Right lobe of liver (tissue), 6 donors: Measurements from ENCODE around the gene FNDC8. TPM values are rescaled to one million over a fixed set of nuclear protein-coding genes. Genes with fewer than 3 reads are reported as not detected.
A peak's percentile ranks its signal among the peaks of the same experiment; 100 is the strongest.

Experiments
- ATAC-seq, 4 donors: fragments of 200-7000 bp; cut with Tn5 transposase; one replicate each; pipeline ENCODE4 v1.9.1; 2020; ENCODE audit warnings: mild to moderate bottlenecking in 4 of 4, moderate library complexity in 4 of 4
- DNase-seq, 3 donors: peaks; one replicate each; pipeline ENCODE4 v3.0.0-alpha.2; 2020
- H3K27ac ChIP-seq, 3 donors: fragments of 200-600 bp; one replicate each; pipeline ENCODE4 v1.8.0; 2022
- H3K27me3 ChIP-seq, 2 donors: fragments of 200-600 bp; one replicate each; pipeline ENCODE4 v1.8.0; 2022
- H3K36me3 ChIP-seq, 4 donors: fragments of 200-600 bp; sonication (generic) in 1 of 4; one replicate each; pipeline versions ENCODE4 v1.5.1 to v1.8.0; 2017 to 2022; ENCODE audit warnings: control low read depth in 1 of 4
- H3K4me1 ChIP-seq, 4 donors: fragments of 200-600 bp; sonication (generic) in 1 of 4; one replicate each; pipeline versions ENCODE4 v1.5.1 to v1.8.0; 2017 to 2022; ENCODE audit warnings: control low read depth in 1 of 4
- H3K4me3 ChIP-seq, 3 donors: fragments of 200-600 bp; one replicate each; pipeline ENCODE4 v1.8.0; 2022
- H3K9me3 ChIP-seq, 4 donors: fragments of 200-600 bp; sonication (generic) in 1 of 4; one replicate each; pipeline versions ENCODE4 v1.5.1 to v1.8.0; 2017 to 2022; ENCODE audit warnings: control low read depth in 1 of 4
- CTCF ChIP-seq, 4 donors: fragments of 200-600 bp in 3 of 4; fragments of 450-650 bp in 1 of 4; IDR thresholded peaks; one replicate each; pipeline versions ENCODE4 v1.5.1 to v1.8.0; 2016 to 2022; ENCODE audit warnings: antibody characterized with exemption in 4 of 4, mild to moderate bottlenecking in 2 of 4
- POLR2A ChIP-seq: fragments of 450-650 bp; IDR thresholded peaks from one replicate; pipeline ENCODE4 v1.6.1; 2017; ENCODE audit warnings: antibody characterized with exemption, mild to moderate bottlenecking
- WGBS: methylation state at CpG from one replicate; pipeline ENCODE4 v1.1.6; 2018; ENCODE audit warnings: low coverage, low lambda C conversion rate; ENCODE audit not compliant: insufficient coverage; ENCODE audit errors: missing lambda C conversion rate; 5-methylcytosine and 5-hydroxymethylcytosine counted together
- intact Hi-C, 2 donors: fragments of 100-400 bp; cut with DNase I; formaldehyde crosslinking; loops; one replicate each; pipeline versions ENCODE4 v1.11.2 to v1.14.1; 2022
- long read RNA-seq: library from polyadenylated mRNA; unstranded; transcript quantifications from one replicate; pipeline ENCODE4 v2.0.0, GENCODE V29; 2019
- total RNA-seq, 6 experiments: library from RNA; depleted of rRNA in 2 of 6; stranded (reverse); fragments of >200 nt in 2 of 6; fragmentation: NEBNext Ultra II Directional in 3 of 6; extraction: Animal tissue kit (Norgen Biotek cat#: 25700) in 3 of 6; gene quantifications; one replicate each; pipeline versions ENCODE4 v1.1.0 to v1.2.4, GENCODE V29; 2016 to 2023
- donor health status: DM: no; HTN: yes; CAD: no.
- donor health status: DM: no; HTN: no; CAD: no.
- donor health status: DM: no; HTN: no; CAD: no.
- donor health status: DM: no; HTN: yes; CAD: no.
- donor health status: DM: no; HTN: yes; CAD: no.

The FNDC8 gene
- total RNA-seq, result not detected
- long read RNA-seq, result 0 reads

- H3K9me3 ChIP-seq, result no peaks in the 10 kb centered on the region
- intact Hi-C loops, result loop anchor here in 1 of 2 donors (10.0 kb wide), 2 partner anchors 577 to 697 kb away; no protein-coding TSS in a partner anchor
- ATAC-seq, result no peak
- no peak for DNase-seq
- peaks cover 0 to 9% (median 4%) of the 10 kb centered on the region in 4 donors for H3K4me1 ChIP-seq
- 90% methylated on average over 2 of the region's 3 CpGs for WGBS
- H3K36me3 ChIP-seq, result no peaks in the 10 kb centered on the region
- TF ChIP-seq POLR2A (no peak), CTCF (IDR thresholded peaks at IDR 0.05) (no peak)
- H3K4me3 ChIP-seq, result no peak within 1 kb of the TSS
- no peak within 1 kb of the TSS for H3K27ac ChIP-seq
- no peaks in the 10 kb centered on the region for H3K27me3 ChIP-seq
Observed at GRCh38 chr17:35121315-35121714, at the start of gene FNDC8. Gene FNDC8 (plus strand): TSS chr17:35121615. CDS start chr17:35121694, 79 bp downstream.

GRCh38 chr17:35073183-35073790 is 48.1 kb upstream of the FNDC8 start:
- DNase-seq (no peak), ATAC-seq (peak in 1 of 4 donors; percentile 9)
- WGBS, result 42% methylated on average over 2 of the region's 3 CpGs
- no peak for TF ChIP-seq POLR2A
- TF ChIP-seq CTCF (IDR thresholded peaks at IDR 0.05), result no peak
- intact Hi-C loops, result no loop called here
- Histone ChIP-seq H3K27ac (peak overlapping the region in 1 of 3 donors; percentile 3), H3K36me3 (no peaks in the 10 kb centered on the region), H3K9me3 (no peaks in the 10 kb centered on the region), H3K4me3 (no peak overlapping the region), H3K4me1 (peaks cover 0 to 47% (median 18%) of the 10 kb centered on the region in 4 donors), H3K27me3 (no peaks in the 10 kb centered on the region)

GRCh38 chr17:35073991-35074627 is 47.3 kb upstream of the FNDC8 start:
- Histone ChIP-seq H3K27ac (peak overlapping the region; percentile 13 to 66 (median 58)), H3K4me1 (peaks cover 0 to 38% (median 18%) of the 10 kb centered on the region in 4 donors), H3K27me3 (no peaks in the 10 kb centered on the region), H3K4me3 (no peak overlapping the region), H3K9me3 (no peaks in the 10 kb centered on the region), H3K36me3 (no peaks in the 10 kb centered on the region)
- ATAC-seq, result peak in 3 of 4 donors; percentile 45 to 60 (median 50)
- intact Hi-C loops, result no loop called here
- DNase-seq, result no peak
- 48% methylated on average over 5 of the region's 5 CpGs for WGBS
- TF ChIP-seq CTCF (IDR thresholded peaks at IDR 0.05) (no peak), POLR2A (no peak)

GRCh38 chr17:35074711-35075707 is 46.4 kb upstream of the FNDC8 start:
- Histone ChIP-seq H3K4me1 (peaks cover 0 to 41% (median 18%) of the 10 kb centered on the region in 4 donors), H3K27me3 (no peaks in the 10 kb centered on the region), H3K9me3 (no peaks in the 10 kb centered on the region), H3K36me3 (no peaks in the 10 kb centered on the region), H3K4me3 (peak overlapping the region in 2 of 3 donors; percentile 15 to 39), H3K27ac (peak overlapping the region; percentile 58 to 66 (median 59))
- 25% methylated on average over 2 of the region's 2 CpGs for WGBS
- DNase-seq (no peak), ATAC-seq (peak; percentile 70 to 84 (median 82))
- intact Hi-C loops, result no loop called here
- TF ChIP-seq POLR2A (no peak), CTCF (IDR thresholded peaks at IDR 0.05) (no peak)
